ENCODE data around the gene SCGB2B2.

SCGB2B2 gene

DNA sequence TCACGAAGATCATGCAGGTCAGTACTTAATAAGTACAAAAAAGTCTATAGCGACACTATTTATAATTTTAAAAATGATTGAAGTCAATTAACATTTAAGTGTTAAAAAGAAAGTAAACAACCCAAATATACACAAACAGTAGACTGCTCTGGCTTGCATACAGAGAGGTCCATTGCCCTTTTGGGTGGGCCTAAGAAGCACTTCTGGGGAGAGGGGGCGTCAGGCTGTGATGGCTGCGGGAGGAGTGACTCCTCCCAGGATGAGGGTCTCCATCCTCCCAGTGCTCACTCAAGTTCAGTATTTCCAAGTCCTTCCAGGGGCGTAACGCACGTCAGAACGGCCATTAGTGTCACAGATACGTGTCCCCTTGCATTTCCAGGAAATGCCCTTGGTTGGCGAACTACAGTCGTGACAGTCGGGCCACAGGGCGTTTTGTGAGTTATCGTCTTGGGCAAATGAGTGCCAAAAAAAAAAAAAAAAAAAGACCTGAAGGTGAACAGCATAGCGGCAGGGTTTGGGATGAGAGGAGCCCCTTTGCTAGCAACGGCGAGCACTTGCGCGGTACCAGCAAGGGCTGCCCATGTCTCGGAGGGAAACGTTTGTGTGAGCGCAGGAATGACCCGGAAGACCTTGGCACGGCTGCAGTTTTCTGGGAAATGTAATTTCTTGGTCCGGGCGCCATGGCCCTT is at the start of gene SCGB2B2:
Gene SCGB2B2, minus strand, starts transcription at position 463 of the 689 bp plus-strand sequence. CDS start 82,596 bp downstream, outside the sequence.
- peak within 1 kb of the TSS; percentile 56 for H3K27ac ChIP-seq (ENCODE audit: low read depth, low read length)
- TF ChIP-seq EZH2phosphoT487 (conservative IDR thresholded peaks at IDR 0.05; ENCODE audit: low read length) (no peak), CTCF (IDR thresholded peaks at IDR 0.05; ENCODE audit: insufficient read depth, low read length, poor library complexity, severe bottlenecking) (no peak)
- peak within 1 kb of the TSS; percentile 79 for H2AFZ ChIP-seq (ENCODE audit: low read depth, low read length, severe bottlenecking)
- no peaks in the 10 kb centered on the region for H4K20me1 ChIP-seq (ENCODE audit: low read depth, low read length)
- H3K4me3 ChIP-seq (ENCODE audit: insufficient read depth, low read length, poor library complexity, severe bottlenecking) = peak within 1 kb of the TSS; percentile 75
- no peaks in the 10 kb centered on the region for H3F3A ChIP-seq (ENCODE audit: insufficient read depth)
- no peaks in the 10 kb centered on the region for H3K9me2 ChIP-seq (replicated peaks; ENCODE audit: insufficient read depth, low read length)
- H3K9me3 ChIP-seq (ENCODE audit: insufficient read depth, low read length) = no peaks in the 10 kb centered on the region
- peaks cover 20% of the 10 kb centered on the region for H3K36me3 ChIP-seq (ENCODE audit: low read length)
- no peaks in the 10 kb centered on the region for H3K27me3 ChIP-seq (ENCODE audit: low read length)
- H3K4me2 ChIP-seq (ENCODE audit: low read depth, low read length, poor library complexity, severe bottlenecking) = peak within 1 kb of the TSS; percentile 54
- no peaks in the 10 kb centered on the region for H3K79me2 ChIP-seq (ENCODE audit: insufficient read depth, low read length)
- peak within 1 kb of the TSS; percentile 73 for H3K9ac ChIP-seq (ENCODE audit: low read length)

DNA sequence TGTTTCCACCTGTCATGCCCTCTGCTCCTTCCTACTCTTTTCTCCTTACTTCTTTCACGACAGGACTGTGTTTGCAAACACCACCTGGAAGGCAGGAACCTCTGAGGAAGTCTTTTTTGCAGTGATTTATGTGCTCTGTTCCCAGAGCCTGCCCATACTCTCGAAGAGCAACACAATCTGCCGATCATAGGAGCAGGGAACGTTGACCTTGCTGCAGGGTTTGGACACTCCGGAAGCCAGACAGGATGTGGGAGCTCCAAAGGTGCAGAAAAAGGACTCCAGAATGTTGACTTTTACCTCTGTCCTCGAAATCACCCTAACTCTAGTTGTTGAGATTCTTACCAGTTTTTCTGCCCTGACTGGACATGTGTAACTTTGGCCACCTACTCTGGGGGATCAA is 48.4 kb upstream of the SCGB2B2 start:
- Histone ChIP-seq H4K20me1 (ENCODE audit: low read depth, low read length) (no peaks in the 10 kb centered on the region), H3K4me2 (ENCODE audit: low read depth, low read length, poor library complexity, severe bottlenecking) (no peak overlapping the region), H2AFZ (ENCODE audit: low read depth, low read length, severe bottlenecking) (no peak overlapping the region), H3K9me3 (ENCODE audit: insufficient read depth, low read length) (no peaks in the 10 kb centered on the region), H3K27me3 (ENCODE audit: low read length) (no peaks in the 10 kb centered on the region), H3F3A (ENCODE audit: insufficient read depth) (no peaks in the 10 kb centered on the region), H3K9ac (ENCODE audit: low read length) (no peak overlapping the region), H3K9me2 (replicated peaks; ENCODE audit: insufficient read depth, low read length) (no peaks in the 10 kb centered on the region), H3K4me3 (ENCODE audit: insufficient read depth, low read length, poor library complexity, severe bottlenecking) (no peak overlapping the region), H3K36me3 (ENCODE audit: low read length) (no peaks in the 10 kb centered on the region), H3K27ac (ENCODE audit: low read depth, low read length) (no peak overlapping the region), H3K79me2 (ENCODE audit: insufficient read depth, low read length) (no peaks in the 10 kb centered on the region)
- TF ChIP-seq CTCF (IDR thresholded peaks at IDR 0.05; ENCODE audit: insufficient read depth, low read length, poor library complexity, severe bottlenecking) (no peak), EZH2phosphoT487 (conservative IDR thresholded peaks at IDR 0.05; ENCODE audit: low read length) (no peak)

- no peaks in the 10 kb centered on the region for H3K27me3 ChIP-seq (ENCODE audit: low read length)
- no peaks in the 10 kb centered on the region for H3K9me2 ChIP-seq (replicated peaks; ENCODE audit: insufficient read depth, low read length)
- no peaks in the 10 kb centered on the region for H3K9me3 ChIP-seq (ENCODE audit: insufficient read depth, low read length)
- no peak overlapping the region for H3K4me3 ChIP-seq (ENCODE audit: insufficient read depth, low read length, poor library complexity, severe bottlenecking)
- H4K20me1 ChIP-seq (ENCODE audit: low read depth, low read length) = no peaks in the 10 kb centered on the region
- no peak overlapping the region for H3K4me2 ChIP-seq (ENCODE audit: low read depth, low read length, poor library complexity, severe bottlenecking)
- H3F3A ChIP-seq (ENCODE audit: insufficient read depth) = no peaks in the 10 kb centered on the region
- no peak overlapping the region for H3K9ac ChIP-seq (ENCODE audit: low read length)
- no peak overlapping the region for H2AFZ ChIP-seq (ENCODE audit: low read depth, low read length, severe bottlenecking)
- H3K27ac ChIP-seq (ENCODE audit: low read depth, low read length) = no peak overlapping the region
- no peak for TF ChIP-seq CTCF (IDR thresholded peaks at IDR 0.05; ENCODE audit: insufficient read depth, low read length, poor library complexity, severe bottlenecking)
- TF ChIP-seq EZH2phosphoT487 (conservative IDR thresholded peaks at IDR 0.05; ENCODE audit: low read length) = no peak
- no peaks in the 10 kb centered on the region for H3K79me2 ChIP-seq (ENCODE audit: insufficient read depth, low read length)
- H3K36me3 ChIP-seq (ENCODE audit: low read length) = no peaks in the 10 kb centered on the region
Observed at GRCh38 chr19:34722353-34722752, 45.4 kb upstream of the SCGB2B2 start.
